ENCODE data around the gene SOWAHD.
"Not testable (repeated sequence)": the region's sequence is repeated elsewhere in the genome, so short reads cannot be mapped to it uniquely, and the experiment has no call there.

SOWAHD gene

GRCh38 chrX:119758731-119759247 lies 401 bp downstream of the SOWAHD start:
- DNase-seq: peak in 2 of 56 donors; percentile 0 to 2

- DNase-seq: no peak
These were observed 919 bp downstream of the SOWAHD start for GRCh38 chrX:119759248-119759766.

GRCh38 chrX:119760026-119760877 lies 1.9 kb downstream of the SOWAHD start:
- DNase-seq: no peak

- DNase-seq: no peak
These were observed 4.3 kb downstream of the SOWAHD start for GRCh38 chrX:119762718-119763117.

- DNase-seq: no peak
These were observed 4.8 kb downstream of the SOWAHD start for GRCh38 chrX:119763181-119763580.

- DNase-seq: no peak
These were observed 5.5 kb downstream of the SOWAHD start for GRCh38 chrX:119763836-119764387.

GRCh38 chrX:119768436-119768835 lies 10.0 kb downstream of the SOWAHD start:
- not testable (repeated sequence) for DNase-seq

- not testable (repeated sequence) for DNase-seq
These were observed 11.0 kb downstream of the SOWAHD start for GRCh38 chrX:119769388-119769787.

- DNase-seq: peak in 2 of 56 donors; percentile 3 to 5
These were observed 17.3 kb downstream of the SOWAHD start for GRCh38 chrX:119775517-119776238.

GRCh38 chrX:119778829-119779228 lies 20.4 kb downstream of the SOWAHD start:
- no peak for DNase-seq

- DNase-seq: no peak
These were observed 24.6 kb downstream of the SOWAHD start for GRCh38 chrX:119783026-119783425.

GRCh38 chrX:119784747-119785446 lies 26.5 kb downstream of the SOWAHD start:
- peak in 1 of 56 donors; percentile 1 for DNase-seq

- peak in 31 of 56 donors; percentile 0 to 49 (median 28) for DNase-seq
These were observed 32.6 kb downstream of the SOWAHD start for GRCh38 chrX:119790977-119791436.

GRCh38 chrX:119791437-119792231 lies 33.2 kb downstream of the SOWAHD start, which contains the start of gene RPL39:
TSS of gene RPL39 (minus strand) at chrX:119791630. CDS start at chrX:119791576, 54 bp downstream.
- peak; percentile 15 to 88 (median 76) for DNase-seq

- DNase-seq: no peak
These were observed 43.1 kb downstream of the SOWAHD start for GRCh38 chrX:119801253-119802221.

- no peak for DNase-seq
These were observed 44.2 kb downstream of the SOWAHD start for GRCh38 chrX:119802546-119802945.

GRCh38 chrX:119808461-119808860 lies 50.1 kb downstream of the SOWAHD start:
- not testable (repeated sequence) for DNase-seq

- DNase-seq: no peak
These were observed 50.8 kb downstream of the SOWAHD start for GRCh38 chrX:119809185-119809666.
